ENCODE measurements around the gene RPS6KC1.

Gene RPS6KC1

DNA sequence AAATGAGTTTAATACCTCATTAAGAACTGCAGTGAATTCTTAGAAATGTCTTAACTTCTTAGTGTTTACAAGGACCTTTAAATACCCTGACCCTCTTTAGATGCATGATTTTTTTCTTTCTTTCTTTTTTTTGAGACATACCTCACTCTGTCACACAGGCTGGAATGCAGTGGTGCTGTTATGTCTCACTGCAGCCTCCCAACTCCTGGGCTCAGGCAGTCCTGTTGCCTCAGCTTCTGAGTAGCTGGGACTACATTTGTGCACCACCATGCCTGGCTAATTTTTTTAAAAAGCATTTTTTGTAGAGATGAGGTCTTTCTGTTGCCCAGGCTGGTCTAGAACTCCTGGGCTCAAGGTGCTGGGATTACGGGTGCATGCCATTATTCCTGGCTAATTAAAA lies 191.8 kb downstream of the RPS6KC1 start:
- no peak for DNase-seq

GRCh38 chr1:213244664-213245091 lies 193.6 kb downstream of the RPS6KC1 start:
- peak; percentile 62 to 84 for DNase-seq

- DNase-seq, result peak; percentile 44 to 71
Measured at GRCh38 chr1:213245260-213245910, 194.3 kb downstream of the RPS6KC1 start.

GRCh38 chr1:213247038-213247437 lies 196.0 kb downstream of the RPS6KC1 start:
- peak in 1 of 2 experiments; percentile 28 for DNase-seq

DNA sequence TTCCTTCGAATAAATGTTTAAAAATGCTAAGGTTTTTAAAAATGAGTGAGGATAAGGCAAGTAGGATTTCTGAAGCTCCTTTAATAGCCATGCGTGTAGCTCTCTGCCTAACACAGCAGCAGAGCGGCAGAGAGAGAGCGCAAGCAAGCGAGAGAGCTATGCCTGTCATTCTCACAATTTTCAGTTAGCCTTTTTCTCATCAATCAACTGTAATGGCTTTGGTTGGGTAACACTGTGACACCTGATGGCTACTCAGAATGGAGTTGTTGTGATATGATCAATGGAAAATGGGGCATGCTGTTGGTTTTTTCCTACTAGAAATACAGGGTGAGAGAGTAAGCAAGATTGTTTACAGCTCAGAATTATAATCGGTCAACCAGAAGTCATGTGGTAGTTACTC lies 198.4 kb downstream of the RPS6KC1 start:
- peak in 1 of 2 experiments; percentile 16 for DNase-seq

- DNase-seq, result peak in 1 of 2 experiments; percentile 39
Measured at GRCh38 chr1:213250041-213250440, 199.0 kb downstream of the RPS6KC1 start.

DNA sequence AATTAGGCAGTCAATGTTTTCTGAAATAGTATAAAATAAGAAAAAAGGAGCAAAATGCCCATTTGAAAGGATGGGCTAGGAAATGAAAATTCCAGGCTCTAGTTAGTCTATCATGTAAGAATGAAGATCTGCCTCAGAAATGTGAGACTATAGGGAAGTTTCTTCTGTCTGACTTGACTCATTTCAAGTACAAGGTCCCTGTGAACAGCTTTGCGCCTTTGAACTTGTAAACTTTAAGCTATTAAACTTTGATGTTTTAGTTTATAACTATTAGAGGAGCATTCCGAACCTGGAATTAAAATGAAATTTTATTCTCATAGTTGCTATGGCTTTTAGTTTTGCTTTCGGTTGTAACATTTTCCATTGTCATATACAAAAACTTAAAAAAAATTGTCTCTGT lies 199.4 kb downstream of the RPS6KC1 start:
- no peak for DNase-seq

- peak in 1 of 2 experiments; percentile 74 for DNase-seq
Measured at GRCh38 chr1:213251972-213252371, 200.9 kb downstream of the RPS6KC1 start.

- no peak for DNase-seq
Measured at GRCh38 chr1:213256438-213257087, 205.5 kb downstream of the RPS6KC1 start.

GRCh38 chr1:213260311-213261075 lies 209.5 kb downstream of the RPS6KC1 start:
- no peak for DNase-seq

DNA sequence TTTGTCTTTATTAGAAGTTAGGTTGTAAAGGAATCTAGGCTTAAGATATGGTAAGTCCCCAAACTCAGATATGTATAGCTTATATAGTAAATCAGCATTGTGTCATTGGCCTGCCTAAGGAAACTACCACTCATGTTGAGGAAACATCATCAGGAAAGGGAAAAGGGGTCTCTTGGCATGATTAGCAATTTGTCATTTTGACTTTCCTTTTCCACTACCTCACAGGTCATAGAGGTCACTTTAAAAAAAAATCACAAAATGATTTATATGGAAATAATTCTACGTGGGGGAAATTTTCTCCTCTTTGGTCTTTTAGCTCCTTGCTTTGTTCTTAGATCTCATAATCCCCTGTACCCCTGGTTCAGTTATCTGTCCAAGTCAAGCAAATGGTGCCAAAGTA lies 213.5 kb downstream of the RPS6KC1 start:
- DNase-seq, result no peak

DNA sequence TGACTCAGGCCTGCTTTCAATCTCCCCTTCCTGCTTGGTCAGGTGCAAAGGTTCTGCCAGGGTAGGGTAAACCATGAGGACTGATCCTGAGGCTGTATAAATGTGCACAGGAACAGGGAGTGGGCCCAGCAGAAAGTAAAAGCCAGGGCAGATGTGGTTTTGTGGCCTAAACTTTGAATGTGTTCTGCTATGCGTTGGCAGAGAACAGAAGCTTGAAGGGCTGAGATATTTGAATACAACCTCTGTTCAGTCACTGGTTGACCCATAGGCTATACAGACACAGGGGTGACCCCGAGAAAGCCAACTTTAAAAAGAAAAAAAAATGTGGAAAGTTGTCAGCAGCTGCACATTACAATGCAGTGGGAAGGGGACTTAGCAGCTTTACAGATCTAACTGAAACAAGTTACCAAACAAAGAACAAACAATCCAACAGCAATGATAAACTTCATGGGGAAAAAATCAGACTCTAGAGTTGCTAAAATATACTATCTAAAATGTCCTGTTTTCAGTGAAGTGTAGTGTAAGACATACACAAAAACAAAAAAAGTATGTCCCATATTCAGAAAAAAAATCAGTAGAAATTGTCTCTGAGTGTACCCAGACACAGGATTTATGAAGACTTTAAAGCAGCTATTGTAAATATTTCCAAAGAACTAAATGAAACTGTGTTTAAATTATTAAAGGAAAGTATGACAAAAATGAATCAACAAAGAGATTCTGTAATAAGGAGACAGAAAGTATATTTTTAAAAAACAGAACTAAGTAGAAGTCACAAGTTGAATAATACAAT lies 216.1 kb downstream of the RPS6KC1 start:
- no peak for DNase-seq

DNA sequence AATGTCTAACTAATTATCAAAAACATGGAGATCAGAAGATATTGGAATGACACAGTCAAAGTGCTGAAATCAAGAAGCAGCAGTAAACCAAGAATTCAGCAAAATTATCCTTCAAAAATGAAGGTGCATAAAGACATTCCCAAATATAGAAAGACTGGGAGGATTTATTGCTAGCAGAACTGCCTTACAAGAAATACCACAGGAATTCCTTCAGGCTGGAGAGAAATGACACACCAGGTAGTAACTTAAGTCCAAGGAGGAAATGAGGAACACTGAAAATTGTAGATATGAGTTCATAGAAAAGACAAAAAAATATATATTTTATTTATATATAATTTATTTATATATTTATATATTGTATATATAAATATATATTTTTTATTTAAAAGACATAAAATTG lies 217.2 kb downstream of the RPS6KC1 start:
- no peak for DNase-seq

DNA sequence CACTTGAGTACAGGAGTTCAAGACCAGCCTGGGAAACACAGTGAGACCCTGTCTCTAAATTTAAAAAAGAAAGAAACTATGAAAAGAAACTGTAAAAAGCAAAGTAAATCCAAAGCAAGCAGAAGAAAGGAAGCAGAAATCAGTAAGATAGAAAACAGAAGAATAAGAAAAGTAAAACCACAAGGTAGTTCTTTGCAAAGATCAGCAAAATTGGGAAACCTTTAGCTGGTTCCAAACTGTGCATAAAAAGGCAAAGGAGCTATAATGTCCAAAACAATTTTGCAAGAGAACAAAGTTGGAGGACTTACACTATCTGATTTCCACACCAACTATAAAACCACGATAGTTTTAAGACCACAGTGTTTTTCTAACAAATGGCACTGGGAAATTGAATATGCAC lies 218.8 kb downstream of the RPS6KC1 start:
- DNase-seq, result no peak

- no peak for DNase-seq
Measured at GRCh38 chr1:213273546-213273945, 222.5 kb downstream of the RPS6KC1 start.

DNA sequence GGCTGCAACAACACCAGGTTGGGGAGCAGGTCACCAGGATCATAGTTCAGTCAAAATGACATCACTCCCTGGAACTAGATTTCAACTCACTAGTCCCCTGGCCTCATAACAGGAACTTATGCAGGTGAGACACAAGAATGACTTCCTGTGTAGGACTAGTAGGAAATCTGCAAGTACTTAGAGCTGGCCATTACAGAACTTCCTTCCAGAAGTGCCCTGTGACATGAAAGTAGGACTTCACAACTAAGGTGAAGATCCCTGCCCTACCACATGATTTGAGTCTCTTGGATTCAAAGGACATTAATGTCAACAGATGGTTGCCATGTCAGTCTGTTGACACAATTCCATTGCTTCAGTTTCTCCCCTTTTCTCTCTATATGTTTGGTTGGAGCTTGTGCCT lies 223.1 kb downstream of the RPS6KC1 start:
- no peak for DNase-seq

GRCh38 chr1:213275293-213275692 lies 224.3 kb downstream of the RPS6KC1 start:
- no peak for DNase-seq

DNA sequence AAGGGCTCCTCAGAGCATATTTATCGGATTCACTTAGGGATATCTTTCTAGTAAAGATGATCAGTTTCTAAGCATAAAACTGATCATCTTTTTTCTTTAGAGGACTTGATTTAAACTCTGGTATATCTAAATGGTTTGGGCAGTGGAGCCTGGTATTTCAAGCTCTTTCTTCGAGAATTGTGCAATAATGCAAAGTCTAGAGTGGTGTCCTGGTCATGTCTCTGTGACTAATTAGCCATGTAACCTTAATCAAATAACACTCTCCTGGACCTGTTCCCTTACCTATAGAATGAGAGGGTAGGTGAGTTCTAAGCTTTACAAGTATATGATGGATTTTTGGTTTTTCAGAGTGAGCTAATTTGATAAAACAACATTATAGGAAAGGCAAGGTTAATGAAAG lies 225.2 kb downstream of the RPS6KC1 start:
- no peak for DNase-seq

DNA sequence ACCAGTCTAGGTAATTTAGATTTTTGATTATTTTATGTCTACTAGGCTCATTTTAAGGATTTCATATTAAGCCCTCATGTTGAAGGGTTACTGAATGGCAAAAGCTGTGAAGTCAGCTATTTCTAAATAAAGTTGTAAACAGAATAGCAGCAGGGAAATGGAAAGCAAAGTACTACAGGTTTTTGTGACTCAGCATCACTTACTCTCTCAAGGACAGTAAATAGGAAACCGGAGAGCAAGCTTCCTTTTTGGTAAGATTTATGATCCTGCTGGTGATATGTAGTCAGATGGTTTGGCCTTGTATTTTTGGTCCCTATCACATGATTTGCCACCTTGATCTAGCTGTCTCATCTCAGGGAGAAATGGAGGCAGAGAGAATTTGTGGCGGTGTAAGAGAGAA lies 226.0 kb downstream of the RPS6KC1 start:
- no peak for DNase-seq

DNA sequence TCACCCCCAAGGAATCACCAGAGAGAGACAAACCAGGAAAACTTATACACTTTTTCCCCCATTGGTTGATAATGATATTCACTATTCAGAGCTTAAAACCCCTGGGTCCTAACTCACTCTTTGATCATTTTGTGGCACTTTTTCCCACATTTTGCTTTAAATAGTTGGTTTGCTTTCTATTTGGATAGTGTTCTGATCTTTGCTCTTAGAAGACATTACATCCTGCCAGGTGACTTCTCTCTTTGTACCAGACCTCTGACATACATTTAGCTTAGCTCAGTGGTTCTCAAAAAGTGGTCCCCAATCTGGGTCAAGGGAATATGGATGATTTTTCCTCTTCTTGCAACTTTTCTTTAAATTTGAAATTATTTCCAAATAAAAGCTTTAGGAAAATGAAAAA lies 228.4 kb downstream of the RPS6KC1 start:
- no peak for DNase-seq

DNA sequence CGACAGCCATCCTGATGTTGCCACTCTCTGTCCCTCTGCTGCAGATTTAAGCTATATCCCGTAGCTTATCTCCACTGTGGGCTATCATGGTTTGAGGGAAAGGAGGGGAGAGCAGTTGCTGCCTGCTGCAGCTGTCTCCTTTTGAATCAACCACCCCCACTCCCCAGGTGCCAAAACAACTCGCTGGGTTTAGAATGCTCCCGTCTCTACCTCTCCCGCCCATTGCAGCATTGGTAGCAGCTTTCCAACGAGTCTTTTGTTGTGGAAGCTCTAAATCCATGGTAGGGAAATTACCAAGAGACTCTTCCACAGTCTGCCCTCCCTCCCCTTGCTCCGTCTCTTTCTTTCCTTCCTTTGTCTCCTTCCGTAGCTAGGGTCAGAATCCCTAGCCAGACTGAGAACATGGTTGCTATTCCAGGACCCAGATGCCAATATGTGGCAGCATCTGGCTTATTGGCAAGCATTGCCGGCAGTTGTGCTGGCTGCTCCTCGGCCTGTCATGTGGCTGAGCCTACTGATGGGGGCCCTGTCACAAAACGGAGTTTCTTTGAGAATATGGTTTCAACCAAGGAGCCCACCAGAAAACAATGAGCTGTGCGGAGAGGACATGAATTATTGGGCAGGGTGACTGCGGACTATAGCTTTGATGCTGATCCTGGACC lies 230.7 kb downstream of the RPS6KC1 start:
- no peak for DNase-seq

DNA sequence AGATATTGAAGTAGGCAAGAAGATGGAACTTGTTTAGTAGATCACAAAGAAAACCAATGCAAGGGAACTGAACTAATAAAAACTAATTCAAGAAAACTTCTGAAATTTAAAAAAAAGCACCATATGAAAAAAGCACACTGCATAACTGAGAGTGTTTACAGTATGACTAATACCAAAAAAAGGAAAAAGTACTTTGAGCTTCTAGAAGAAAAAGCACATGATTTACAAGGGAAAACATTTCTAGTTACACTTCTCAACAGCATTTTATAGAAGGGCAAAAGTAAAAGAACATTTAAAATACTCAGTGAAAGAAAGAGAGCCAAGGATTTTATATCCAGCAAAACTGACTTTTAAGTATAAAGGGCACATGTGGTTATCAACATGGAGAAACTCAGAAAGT lies 233.6 kb downstream of the RPS6KC1 start:
- no peak for DNase-seq

GRCh38 chr1:213286235-213286634 lies 235.2 kb downstream of the RPS6KC1 start:
- no peak for DNase-seq

Measured in NCI-H2081 (cell line).